OCI-LY1 (cell line): Measurements from ENCODE around the gene UACA.

Experiments used
- EZH2 ChIP-seq: fragments of 200-600 bp; sonication (generic), shearing (Covaris generic); IDR thresholded peaks from 2 replicates; pipeline ENCODE4 v1.8.0; 2017; ENCODE audit warnings: borderline replicate concordance, mixed run types, mild to moderate bottlenecking, antibody characterized with exemption, low read length, moderate library complexity, mixed read lengths
- TF ChIP-seq, protein P1 (sequence below): fragments of 200-600 bp; sonication (generic), shearing (Covaris generic); IDR thresholded peaks from 2 replicates; pipeline ENCODE4 v1.5.1; 2017; ENCODE audit warnings: mild to moderate bottlenecking, antibody characterized with exemption, low read length, moderate library complexity, mixed read lengths

DNA sequence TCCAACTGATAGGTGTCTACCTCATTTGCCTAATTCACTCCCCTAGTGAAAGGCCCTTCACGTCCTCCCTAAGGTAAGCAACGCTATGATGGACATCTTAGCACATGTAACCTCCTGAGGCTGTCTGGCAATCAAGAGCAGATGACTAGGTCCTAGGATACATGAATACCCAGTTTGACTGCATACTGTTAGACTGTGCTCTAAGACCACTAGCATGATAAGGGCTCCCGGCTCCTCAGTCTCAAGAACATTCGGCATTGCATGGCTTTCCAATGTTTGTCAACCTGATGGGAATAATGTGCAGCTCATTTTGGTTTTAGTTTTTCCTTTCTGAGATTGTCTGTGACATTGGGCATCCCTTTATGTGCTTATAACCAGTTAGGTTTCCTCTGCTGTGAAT lies 152.1 kb downstream of the UACA start:
- TF ChIP-seq, protein P1, sequence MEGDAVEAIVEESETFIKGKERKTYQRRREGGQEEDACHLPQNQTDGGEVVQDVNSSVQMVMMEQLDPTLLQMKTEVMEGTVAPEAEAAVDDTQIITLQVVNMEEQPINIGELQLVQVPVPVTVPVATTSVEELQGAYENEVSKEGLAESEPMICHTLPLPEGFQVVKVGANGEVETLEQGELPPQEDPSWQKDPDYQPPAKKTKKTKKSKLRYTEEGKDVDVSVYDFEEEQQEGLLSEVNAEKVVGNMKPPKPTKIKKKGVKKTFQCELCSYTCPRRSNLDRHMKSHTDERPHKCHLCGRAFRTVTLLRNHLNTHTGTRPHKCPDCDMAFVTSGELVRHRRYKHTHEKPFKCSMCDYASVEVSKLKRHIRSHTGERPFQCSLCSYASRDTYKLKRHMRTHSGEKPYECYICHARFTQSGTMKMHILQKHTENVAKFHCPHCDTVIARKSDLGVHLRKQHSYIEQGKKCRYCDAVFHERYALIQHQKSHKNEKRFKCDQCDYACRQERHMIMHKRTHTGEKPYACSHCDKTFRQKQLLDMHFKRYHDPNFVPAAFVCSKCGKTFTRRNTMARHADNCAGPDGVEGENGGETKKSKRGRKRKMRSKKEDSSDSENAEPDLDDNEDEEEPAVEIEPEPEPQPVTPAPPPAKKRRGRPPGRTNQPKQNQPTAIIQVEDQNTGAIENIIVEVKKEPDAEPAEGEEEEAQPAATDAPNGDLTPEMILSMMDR: no peak
- no peak for TF ChIP-seq EZH2
